Peyer's patch (tissue), 4 donors: Measurements from ENCODE around the gene IL21R.

Experiments
- POLR2A ChIP-seq, 2 donors: fragments of 450-650 bp; IDR thresholded peaks; one replicate each; pipeline ENCODE4 v1.5.1; 2017; ENCODE audit warnings: antibody characterized with exemption in 2 of 2, mild to moderate bottlenecking in 2 of 2, moderate library complexity in 2 of 2
- TF ChIP-seq, protein P1 (sequence below), 6 experiments: fragments of 450-650 bp in 4 of 6; fragments of 200-600 bp in 2 of 6; sonication (generic) in 1 of 6; IDR thresholded peaks; one replicate each; pipeline ENCODE4 v1.5.1; 2017 to 2019; ENCODE audit warnings: antibody characterized with exemption in 6 of 6, mild to moderate bottlenecking in 3 of 6, moderate library complexity in 1 of 6

- TF ChIP-seq POLR2A (IDR thresholded peaks at IDR 0.05): no peak
- TF ChIP-seq, protein P1, sequence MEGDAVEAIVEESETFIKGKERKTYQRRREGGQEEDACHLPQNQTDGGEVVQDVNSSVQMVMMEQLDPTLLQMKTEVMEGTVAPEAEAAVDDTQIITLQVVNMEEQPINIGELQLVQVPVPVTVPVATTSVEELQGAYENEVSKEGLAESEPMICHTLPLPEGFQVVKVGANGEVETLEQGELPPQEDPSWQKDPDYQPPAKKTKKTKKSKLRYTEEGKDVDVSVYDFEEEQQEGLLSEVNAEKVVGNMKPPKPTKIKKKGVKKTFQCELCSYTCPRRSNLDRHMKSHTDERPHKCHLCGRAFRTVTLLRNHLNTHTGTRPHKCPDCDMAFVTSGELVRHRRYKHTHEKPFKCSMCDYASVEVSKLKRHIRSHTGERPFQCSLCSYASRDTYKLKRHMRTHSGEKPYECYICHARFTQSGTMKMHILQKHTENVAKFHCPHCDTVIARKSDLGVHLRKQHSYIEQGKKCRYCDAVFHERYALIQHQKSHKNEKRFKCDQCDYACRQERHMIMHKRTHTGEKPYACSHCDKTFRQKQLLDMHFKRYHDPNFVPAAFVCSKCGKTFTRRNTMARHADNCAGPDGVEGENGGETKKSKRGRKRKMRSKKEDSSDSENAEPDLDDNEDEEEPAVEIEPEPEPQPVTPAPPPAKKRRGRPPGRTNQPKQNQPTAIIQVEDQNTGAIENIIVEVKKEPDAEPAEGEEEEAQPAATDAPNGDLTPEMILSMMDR (IDR thresholded peaks at IDR 0.05): no peak
Observed at GRCh38 chr16:27470567-27471431, 68.8 kb downstream of the IL21R start.
